ENCODE measurements around the gene COQ9.

COQ9 gene

DNA sequence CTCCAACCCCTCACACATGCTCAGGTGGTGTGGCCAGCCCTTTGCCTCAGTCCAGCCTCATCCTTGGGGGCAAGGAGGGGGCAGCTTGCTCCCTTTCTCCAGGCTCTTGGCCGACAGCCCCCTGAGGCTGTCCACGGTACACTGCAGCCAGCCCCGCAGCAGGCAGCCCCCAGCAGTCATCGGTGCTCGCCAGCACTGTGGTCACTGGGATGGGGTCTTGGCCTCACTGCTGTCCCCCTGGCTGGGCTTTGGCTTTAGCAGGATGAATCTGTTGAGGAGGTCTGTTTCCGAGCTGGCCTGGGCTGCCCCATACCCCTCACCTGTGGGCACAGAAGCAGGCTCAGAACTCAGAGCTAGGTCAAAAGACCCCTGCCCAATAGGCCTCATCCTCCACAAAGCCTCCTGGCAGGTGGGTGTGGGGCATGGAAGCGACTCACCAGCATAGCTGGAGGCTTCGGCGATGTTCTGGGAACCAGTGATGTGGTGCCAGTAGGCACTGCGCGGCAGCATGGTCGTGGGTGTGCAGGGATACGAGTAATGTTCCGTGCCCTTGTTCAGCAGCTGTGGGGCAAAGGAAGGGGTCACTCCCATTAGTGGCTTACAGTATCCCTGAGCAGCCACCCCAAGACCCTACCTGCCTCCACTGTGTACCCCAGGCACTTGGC lies 26.0 kb downstream of the COQ9 start:
- no peak for TF ChIP-seq GABPA (IDR thresholded peaks at IDR 0.05; ENCODE audit: low read depth)
- TF ChIP-seq, protein P1, sequence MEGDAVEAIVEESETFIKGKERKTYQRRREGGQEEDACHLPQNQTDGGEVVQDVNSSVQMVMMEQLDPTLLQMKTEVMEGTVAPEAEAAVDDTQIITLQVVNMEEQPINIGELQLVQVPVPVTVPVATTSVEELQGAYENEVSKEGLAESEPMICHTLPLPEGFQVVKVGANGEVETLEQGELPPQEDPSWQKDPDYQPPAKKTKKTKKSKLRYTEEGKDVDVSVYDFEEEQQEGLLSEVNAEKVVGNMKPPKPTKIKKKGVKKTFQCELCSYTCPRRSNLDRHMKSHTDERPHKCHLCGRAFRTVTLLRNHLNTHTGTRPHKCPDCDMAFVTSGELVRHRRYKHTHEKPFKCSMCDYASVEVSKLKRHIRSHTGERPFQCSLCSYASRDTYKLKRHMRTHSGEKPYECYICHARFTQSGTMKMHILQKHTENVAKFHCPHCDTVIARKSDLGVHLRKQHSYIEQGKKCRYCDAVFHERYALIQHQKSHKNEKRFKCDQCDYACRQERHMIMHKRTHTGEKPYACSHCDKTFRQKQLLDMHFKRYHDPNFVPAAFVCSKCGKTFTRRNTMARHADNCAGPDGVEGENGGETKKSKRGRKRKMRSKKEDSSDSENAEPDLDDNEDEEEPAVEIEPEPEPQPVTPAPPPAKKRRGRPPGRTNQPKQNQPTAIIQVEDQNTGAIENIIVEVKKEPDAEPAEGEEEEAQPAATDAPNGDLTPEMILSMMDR (IDR thresholded peaks at IDR 0.05; ENCODE audit: insufficient read depth, low read length) = no peak
- TF ChIP-seq, protein P2, sequence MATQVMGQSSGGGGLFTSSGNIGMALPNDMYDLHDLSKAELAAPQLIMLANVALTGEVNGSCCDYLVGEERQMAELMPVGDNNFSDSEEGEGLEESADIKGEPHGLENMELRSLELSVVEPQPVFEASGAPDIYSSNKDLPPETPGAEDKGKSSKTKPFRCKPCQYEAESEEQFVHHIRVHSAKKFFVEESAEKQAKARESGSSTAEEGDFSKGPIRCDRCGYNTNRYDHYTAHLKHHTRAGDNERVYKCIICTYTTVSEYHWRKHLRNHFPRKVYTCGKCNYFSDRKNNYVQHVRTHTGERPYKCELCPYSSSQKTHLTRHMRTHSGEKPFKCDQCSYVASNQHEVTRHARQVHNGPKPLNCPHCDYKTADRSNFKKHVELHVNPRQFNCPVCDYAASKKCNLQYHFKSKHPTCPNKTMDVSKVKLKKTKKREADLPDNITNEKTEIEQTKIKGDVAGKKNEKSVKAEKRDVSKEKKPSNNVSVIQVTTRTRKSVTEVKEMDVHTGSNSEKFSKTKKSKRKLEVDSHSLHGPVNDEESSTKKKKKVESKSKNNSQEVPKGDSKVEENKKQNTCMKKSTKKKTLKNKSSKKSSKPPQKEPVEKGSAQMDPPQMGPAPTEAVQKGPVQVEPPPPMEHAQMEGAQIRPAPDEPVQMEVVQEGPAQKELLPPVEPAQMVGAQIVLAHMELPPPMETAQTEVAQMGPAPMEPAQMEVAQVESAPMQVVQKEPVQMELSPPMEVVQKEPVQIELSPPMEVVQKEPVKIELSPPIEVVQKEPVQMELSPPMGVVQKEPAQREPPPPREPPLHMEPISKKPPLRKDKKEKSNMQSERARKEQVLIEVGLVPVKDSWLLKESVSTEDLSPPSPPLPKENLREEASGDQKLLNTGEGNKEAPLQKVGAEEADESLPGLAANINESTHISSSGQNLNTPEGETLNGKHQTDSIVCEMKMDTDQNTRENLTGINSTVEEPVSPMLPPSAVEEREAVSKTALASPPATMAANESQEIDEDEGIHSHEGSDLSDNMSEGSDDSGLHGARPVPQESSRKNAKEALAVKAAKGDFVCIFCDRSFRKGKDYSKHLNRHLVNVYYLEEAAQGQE (IDR thresholded peaks at IDR 0.05; ENCODE audit: insufficient replicate concordance, low read depth) = no peak
- TF ChIP-seq POLR2AphosphoS5 (IDR thresholded peaks at IDR 0.05; ENCODE audit: low read depth) = no peak
- TF ChIP-seq SPI1 (IDR thresholded peaks at IDR 0.05; ENCODE audit: borderline replicate concordance, low read depth) = no peak
- Histone ChIP-seq H3K4me3 (replicated peaks; ENCODE audit: insufficient read depth, low read length) (no peak overlapping the region), H3K27ac (replicated peaks) (no peak overlapping the region), H3K27me3 (ENCODE audit: insufficient read depth, poor library complexity, severe bottlenecking) (no peaks in the 10 kb centered on the region)
- no peak for DNase-seq (ENCODE audit: low read depth in 1 of 2, low spot score in 1 of 2)

DNA sequence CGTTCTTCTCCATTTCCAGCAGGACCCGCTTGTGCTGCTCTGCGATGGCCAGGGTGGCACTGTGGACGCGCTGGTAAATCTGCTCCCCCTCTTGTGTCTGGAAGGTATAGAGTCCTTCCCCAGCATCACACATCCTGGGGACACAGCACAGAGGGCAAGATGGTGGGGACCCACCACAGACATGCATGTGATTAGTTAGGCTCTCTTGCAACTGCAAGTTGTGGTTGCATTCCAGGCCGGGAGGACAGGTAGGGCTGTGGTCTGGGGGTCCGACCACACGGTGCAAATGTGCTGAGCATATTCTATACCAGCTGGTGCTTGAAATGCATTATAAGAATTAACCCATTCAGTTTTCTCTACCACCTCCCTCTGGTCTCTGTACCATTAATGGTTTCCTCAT lies 26.6 kb downstream of the COQ9 start:
- Histone ChIP-seq H3K4me3 (replicated peaks; ENCODE audit: insufficient read depth, low read length) (no peak overlapping the region), H3K27me3 (ENCODE audit: insufficient read depth, poor library complexity, severe bottlenecking) (no peaks in the 10 kb centered on the region), H3K27ac (replicated peaks) (no peak overlapping the region)
- DNase-seq (ENCODE audit: low read depth in 1 of 2, low spot score in 1 of 2) = no peak
- TF ChIP-seq, protein P2 (IDR thresholded peaks at IDR 0.05; ENCODE audit: insufficient replicate concordance, low read depth) = no peak
- TF ChIP-seq, protein P1 (IDR thresholded peaks at IDR 0.05; ENCODE audit: insufficient read depth, low read length) = no peak
- TF ChIP-seq GABPA (IDR thresholded peaks at IDR 0.05; ENCODE audit: low read depth) (no peak), SPI1 (IDR thresholded peaks at IDR 0.05; ENCODE audit: borderline replicate concordance, low read depth) (no peak), POLR2AphosphoS5 (IDR thresholded peaks at IDR 0.05; ENCODE audit: low read depth) (no peak)

DNA sequence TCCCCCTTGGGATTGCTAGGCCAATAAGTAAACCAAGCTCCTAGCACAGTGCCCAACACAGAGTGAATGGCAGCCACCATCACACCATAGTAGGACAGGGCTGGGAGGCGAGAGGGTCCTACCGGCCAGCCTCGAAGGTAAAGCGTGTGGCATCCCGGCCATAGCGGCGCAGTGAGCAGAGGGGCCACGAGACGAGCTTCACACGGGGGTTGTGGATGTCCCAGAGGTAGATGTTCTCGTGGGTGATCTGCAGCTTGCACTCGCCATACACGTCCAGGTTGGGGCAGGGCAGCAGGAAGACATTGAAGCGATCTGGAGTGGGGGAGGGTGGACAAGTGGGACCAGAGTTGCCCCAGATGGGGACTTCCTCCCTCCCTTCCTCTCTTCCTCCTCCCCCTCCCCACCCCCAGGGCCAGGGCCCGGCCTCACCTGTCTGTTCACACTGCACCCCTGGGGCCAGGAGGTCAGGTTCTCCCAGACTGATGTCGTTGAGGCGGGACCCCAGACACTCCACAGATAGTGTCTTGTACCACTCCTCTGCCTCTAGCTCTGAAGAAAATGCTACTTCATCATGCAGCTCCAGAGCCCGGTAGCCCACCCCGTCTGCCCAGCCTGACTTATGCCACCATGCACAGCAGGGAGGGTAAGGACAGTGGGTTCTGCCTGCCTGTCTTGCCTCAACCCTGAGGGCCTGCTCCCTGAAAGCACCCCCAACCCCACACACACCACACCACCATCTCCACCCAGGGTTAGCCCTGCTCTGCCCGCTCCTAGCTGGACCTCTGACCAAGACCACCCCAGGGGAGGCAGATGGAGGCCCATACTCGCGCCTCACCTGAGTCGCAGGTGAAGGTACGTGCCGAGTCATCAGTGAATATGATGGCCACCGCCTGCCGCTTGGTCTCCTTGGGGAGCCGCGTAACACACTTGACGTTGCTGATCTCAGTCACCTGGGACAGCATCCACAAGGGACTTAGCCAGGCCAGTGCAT lies 27.7 kb downstream of the COQ9 start:
- no peak overlapping the region for H3K27ac ChIP-seq (replicated peaks)
- peaks cover 7% of the 10 kb centered on the region for H3K27me3 ChIP-seq (ENCODE audit: insufficient read depth, poor library complexity, severe bottlenecking)
- DNase-seq (ENCODE audit: low read depth in 1 of 2, low spot score in 1 of 2) = no peak
- H3K4me3 ChIP-seq (replicated peaks; ENCODE audit: insufficient read depth, low read length) = no peak overlapping the region
- TF ChIP-seq POLR2AphosphoS5 (IDR thresholded peaks at IDR 0.05; ENCODE audit: low read depth) (no peak), SPI1 (IDR thresholded peaks at IDR 0.05; ENCODE audit: borderline replicate concordance, low read depth) (no peak), GABPA (IDR thresholded peaks at IDR 0.05; ENCODE audit: low read depth) (no peak)
- TF ChIP-seq, protein P1 (IDR thresholded peaks at IDR 0.05; ENCODE audit: insufficient read depth, low read length) = no peak
- TF ChIP-seq, protein P2 (IDR thresholded peaks at IDR 0.05; ENCODE audit: insufficient replicate concordance, low read depth) = no peak

Measured in HL-60 (cell line).